Stimulated activated CD8-positive, alpha-beta memory T cell treated with anti-CD3 and anti-CD28 coated beads, Interleukin-12 subunit alpha, Interleukin-12 subunit beta, amount 100 ng/mL, for 1 hour (primary cell): ENCODE data around the gene CNNM1.

Experiments used
- DNase-seq: peaks from one replicate; pipeline ENCODE4 v3.0.0-alpha.2; 2020; ENCODE audit warnings: low read depth

The CNNM1 gene

GRCh38 chr10:99329304-99329553 is at the start of gene CNNM1:
CNNM1 (plus strand) TSS chr10:99329356; CDS start chr10:99329388, 32 bp downstream.
- no peak for DNase-seq

- DNase-seq, result no peak
Measured at GRCh38 chr10:99279626-99280111, 49.5 kb upstream of the CNNM1 start.

DNA sequence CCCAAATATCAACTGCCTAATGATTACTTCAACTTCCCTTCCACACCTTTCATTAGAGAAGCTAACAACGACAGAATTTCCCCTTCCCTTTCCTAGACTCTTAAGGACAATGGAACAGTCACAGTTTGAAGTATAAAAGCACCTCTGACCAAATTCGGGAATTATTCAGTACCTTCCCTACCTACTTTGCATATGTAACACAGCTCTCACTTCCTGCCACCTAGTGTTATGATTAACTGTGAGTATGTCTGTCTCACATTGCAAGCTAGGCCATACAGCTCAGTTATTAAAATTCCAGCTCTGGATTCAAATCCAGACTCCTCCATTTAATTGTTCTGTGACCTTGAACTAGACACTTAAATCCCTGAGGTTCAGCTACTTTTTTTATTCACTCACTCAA is 48.7 kb upstream of the CNNM1 start:
- no peak for DNase-seq

GRCh38 chr10:99285881-99286280 is 43.3 kb upstream of the CNNM1 start:
- DNase-seq, result no peak

GRCh38 chr10:99290306-99290705 is 38.9 kb upstream of the CNNM1 start:
- DNase-seq, result no peak

- DNase-seq, result no peak
Measured at GRCh38 chr10:99292159-99292558, 37.0 kb upstream of the CNNM1 start.

GRCh38 chr10:99296605-99297004 is 32.6 kb upstream of the CNNM1 start:
- no peak for DNase-seq

DNA sequence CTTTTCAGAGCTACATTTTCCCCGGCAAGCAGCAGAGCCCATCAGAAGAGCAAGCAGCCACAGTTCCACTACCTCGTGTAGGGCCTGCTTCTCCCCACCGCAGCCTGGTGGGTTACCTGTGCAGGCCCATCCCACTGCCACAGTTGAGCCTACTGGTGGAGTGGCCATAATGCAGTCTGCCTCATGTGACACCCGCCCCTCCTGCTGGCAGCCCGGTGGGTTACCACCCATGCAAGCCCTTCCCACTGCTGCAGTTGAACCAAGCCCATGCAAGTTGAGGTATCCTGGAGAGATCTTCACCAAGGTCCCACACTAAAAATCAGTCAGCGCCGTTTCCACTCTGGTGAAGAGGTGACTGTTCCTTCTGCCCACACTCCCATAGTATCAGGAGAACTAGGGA is 32.1 kb upstream of the CNNM1 start:
- DNase-seq, result no peak

- DNase-seq, result no peak
Measured at GRCh38 chr10:99303899-99304861, 25.0 kb upstream of the CNNM1 start.

DNA sequence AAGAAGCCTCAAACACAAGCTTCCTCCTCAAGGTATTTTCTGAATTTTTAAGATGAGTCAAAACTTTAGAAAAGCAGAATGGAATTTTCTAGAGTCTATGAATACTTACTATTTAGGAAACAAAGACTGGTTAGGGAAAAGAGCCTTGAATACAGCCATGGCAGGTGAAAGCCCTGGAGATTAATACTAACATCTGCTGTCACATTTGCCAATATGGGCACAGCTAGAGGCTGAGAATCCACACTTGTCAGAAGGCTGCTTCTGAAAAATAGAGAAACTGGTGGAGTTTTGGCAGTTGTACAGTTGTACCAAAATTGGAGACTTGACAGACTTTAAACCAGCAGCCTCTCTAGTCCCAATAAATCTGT is 24.3 kb upstream of the CNNM1 start:
- DNase-seq, result no peak

DNA sequence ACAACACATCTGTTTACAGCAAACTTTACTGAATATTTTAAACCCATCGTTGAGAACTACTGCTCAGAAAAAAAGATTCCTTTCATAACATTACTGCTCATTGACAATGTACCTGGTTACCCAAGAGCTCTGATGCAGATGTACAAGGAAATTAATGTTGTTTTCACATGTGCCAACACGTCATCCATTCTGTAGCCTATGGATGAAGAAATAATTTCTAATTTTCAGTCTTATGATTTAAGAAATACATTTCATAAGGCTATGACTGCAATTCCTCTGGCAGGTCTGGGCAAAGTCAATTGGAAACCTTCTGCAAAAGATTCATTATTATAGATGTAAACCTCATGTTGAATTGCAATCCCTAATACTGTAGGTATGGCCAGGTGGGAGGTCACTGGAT is 16.7 kb upstream of the CNNM1 start:
- no peak for DNase-seq

- DNase-seq, result no peak
Measured at GRCh38 chr10:99315853-99316252, 13.3 kb upstream of the CNNM1 start.

GRCh38 chr10:99316374-99316773 is 12.8 kb upstream of the CNNM1 start:
- no peak for DNase-seq

DNA sequence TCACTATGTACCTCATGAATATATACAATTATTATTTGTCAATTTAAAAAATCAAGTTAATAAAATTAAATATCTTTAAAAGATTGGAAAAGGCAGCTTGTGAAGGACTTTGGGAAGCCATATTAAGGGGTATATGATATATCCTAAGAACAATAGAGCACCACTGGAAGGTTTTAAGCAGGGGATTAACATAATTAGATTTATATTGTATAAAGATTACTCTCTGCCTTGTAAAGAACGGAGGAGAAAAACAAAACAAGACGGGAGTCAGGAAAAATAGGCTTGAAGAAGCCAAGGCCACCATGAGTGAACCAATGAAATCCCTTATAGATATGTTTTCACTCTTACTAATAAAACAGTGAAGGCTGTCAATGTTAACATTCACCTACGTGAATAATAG is 11.1 kb upstream of the CNNM1 start:
- no peak for DNase-seq

- DNase-seq, result no peak
Measured at GRCh38 chr10:99318475-99318874, 10.7 kb upstream of the CNNM1 start.

DNA sequence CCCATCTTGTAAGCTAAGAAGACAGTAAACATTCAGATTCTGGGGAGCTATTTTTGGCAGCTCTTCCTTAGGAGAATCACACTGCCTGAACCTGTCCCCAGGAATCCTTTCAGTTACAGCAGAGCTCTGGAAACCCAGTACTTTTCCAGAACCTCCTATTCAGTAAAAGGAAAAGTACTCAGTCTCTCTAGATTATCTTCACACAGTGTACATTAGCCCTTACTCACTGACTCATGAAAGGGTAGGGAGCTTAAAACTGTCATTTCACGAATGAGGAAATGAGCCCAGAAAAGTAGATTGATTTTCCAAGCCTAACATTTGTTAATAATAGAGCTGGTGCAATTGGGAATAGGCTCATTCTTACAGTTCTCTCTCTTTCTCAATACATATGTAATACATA is 3.9 kb upstream of the CNNM1 start:
- no peak for DNase-seq

GRCh38 chr10:99326871-99327270 is 2.3 kb upstream of the CNNM1 start:
- DNase-seq, result no peak

- DNase-seq, result no peak
Measured at GRCh38 chr10:99328579-99329303, 415 bp upstream of the CNNM1 start.

- no peak for DNase-seq
Measured at GRCh38 chr10:99329554-99330346, 594 bp downstream of the CNNM1 start.

DNA sequence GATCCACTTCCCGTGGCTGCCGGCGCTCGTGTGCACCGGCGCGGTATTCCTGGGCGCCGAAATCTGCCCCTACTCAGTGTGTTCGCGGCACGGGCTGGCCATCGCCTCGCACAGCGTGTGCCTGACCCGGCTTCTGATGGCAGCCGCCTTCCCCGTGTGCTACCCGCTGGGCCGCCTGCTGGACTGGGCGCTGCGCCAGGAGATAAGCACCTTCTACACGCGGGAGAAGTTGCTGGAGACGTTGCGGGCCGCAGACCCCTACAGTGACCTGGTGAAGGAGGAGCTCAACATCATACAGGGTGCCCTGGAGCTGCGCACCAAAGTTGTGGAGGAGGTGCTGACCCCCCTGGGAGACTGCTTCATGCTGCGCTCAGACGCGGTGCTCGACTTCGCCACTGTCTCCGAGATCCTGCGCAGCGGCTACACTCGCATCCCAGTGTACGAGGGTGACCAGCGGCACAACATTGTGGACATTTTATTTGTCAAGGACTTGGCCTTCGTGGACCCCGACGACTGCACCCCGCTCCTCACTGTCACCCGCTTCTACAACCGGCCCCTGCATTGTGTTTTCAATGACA is 1.3 kb downstream of the CNNM1 start:
- DNase-seq, result no peak

- DNase-seq, result no peak
Measured at GRCh38 chr10:99331207-99331803, 2.1 kb downstream of the CNNM1 start.

DNA sequence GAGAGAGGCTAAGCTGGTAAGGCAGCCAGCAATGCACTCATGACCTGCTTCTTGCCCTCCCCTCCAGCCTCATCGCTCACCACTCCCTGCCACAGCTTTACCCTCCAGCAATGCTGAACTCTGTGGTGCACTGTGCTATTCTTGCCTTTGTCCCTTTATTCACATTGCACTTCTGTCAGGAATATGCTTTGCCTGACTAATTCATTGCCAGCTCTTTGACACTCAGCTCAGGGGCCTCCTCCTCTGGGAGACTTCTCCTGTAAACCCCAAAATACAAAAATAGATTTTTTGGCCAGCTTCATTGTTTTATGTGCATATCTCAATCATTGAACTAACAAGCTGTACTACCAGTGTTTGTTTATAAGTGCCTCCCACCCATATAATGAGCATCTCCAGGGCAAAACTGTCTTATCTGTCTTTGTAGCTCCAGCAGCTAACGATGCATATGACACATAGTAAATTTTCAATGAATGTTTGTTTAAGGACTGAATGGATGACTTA is 8.2 kb downstream of the CNNM1 start:
- DNase-seq, result no peak
